ENCODE measurements around the gene TJP3.

Gene TJP3

GRCh38 chr19:3710265-3710812 is 2.2 kb downstream of the TJP3 start:
- DNase-seq (ENCODE audit: low read depth), result no peak

GRCh38 chr19:3712663-3713611 is 4.8 kb downstream of the TJP3 start:
- no peak for DNase-seq (ENCODE audit: low read depth)

- no peak for DNase-seq (ENCODE audit: low read depth)
Measured at GRCh38 chr19:3716147-3716668, 8.0 kb downstream of the TJP3 start.

- DNase-seq (ENCODE audit: low read depth), result no peak
Measured at GRCh38 chr19:3719868-3720267, 11.7 kb downstream of the TJP3 start.

GRCh38 chr19:3720349-3720917 is 12.2 kb downstream of the TJP3 start:
- no peak for DNase-seq (ENCODE audit: low read depth)

- DNase-seq (ENCODE audit: low read depth), result peak; percentile 76
Measured at GRCh38 chr19:3721131-3721886, 13.1 kb downstream of the TJP3 start.

GRCh38 chr19:3721887-3722442 is 13.8 kb downstream of the TJP3 start:
- DNase-seq (ENCODE audit: low read depth), result no peak

GRCh38 chr19:3722443-3723109 is 14.4 kb downstream of the TJP3 start:
- DNase-seq (ENCODE audit: low read depth), result no peak

- DNase-seq (ENCODE audit: low read depth), result no peak
Measured at GRCh38 chr19:3723110-3723488, 14.9 kb downstream of the TJP3 start.

GRCh38 chr19:3723883-3724282 is 15.7 kb downstream of the TJP3 start:
- DNase-seq (ENCODE audit: low read depth), result no peak

- no peak for DNase-seq (ENCODE audit: low read depth)
Measured at GRCh38 chr19:3725121-3725520, 16.9 kb downstream of the TJP3 start.

- DNase-seq (ENCODE audit: low read depth), result no peak
Measured at GRCh38 chr19:3725640-3726310, 17.6 kb downstream of the TJP3 start.

- no peak for DNase-seq (ENCODE audit: low read depth)
Measured at GRCh38 chr19:3730457-3730958, 22.3 kb downstream of the TJP3 start.

- no peak for DNase-seq (ENCODE audit: low read depth)
Measured at GRCh38 chr19:3732108-3732507, 23.9 kb downstream of the TJP3 start.

GRCh38 chr19:3733549-3734309 is 25.5 kb downstream of the TJP3 start:
- DNase-seq (ENCODE audit: low read depth), result no peak

- no peak for DNase-seq (ENCODE audit: low read depth)
Measured at GRCh38 chr19:3734310-3734600, 26.1 kb downstream of the TJP3 start.

- no peak for DNase-seq (ENCODE audit: low read depth)
Measured at GRCh38 chr19:3736106-3736724, 28.0 kb downstream of the TJP3 start.

GRCh38 chr19:3737487-3738205 is 29.5 kb downstream of the TJP3 start:
- no peak for DNase-seq (ENCODE audit: low read depth)

All from activated gamma-delta T cell treated with anti-CD3 and anti-CD28 coated beads, Interleukin-2, amount 50 U/mL, for 16 hours (primary cell).